ENCODE data around the gene ZNF365.
A peak's percentile ranks its signal among the peaks of the same experiment; 100 is the strongest.

ZNF365 gene

GRCh38 chr10:62379394-62379793 lies 5.2 kb downstream of the ZNF365 start:
- TF ChIP-seq REST (IDR thresholded peaks at IDR 0.05; ENCODE audit: insufficient read depth in 1 of 2, low read depth in 2 of 2, low read length in 2 of 2): 0 out of 4 replicates have a peak, but pooled peaks of 1 of the 2 experiments have one; percentile 29
- TF ChIP-seq POLR2AphosphoS5 (IDR thresholded peaks at IDR 0.05; ENCODE audit: low read depth, low read length): no peak

GRCh38 chr10:62380016-62380415 lies 5.8 kb downstream of the ZNF365 start:
- no peak for TF ChIP-seq TAF1 (IDR thresholded peaks at IDR 0.05; ENCODE audit: borderline replicate concordance, insufficient read depth, low read length)
- no peak for TF ChIP-seq SIN3A (IDR thresholded peaks at IDR 0.05; ENCODE audit: borderline replicate concordance, insufficient read depth, low read length)
- TF ChIP-seq FOXP2 (optimal IDR thresholded peaks at IDR 0.05; ENCODE audit: borderline replicate concordance, extremely low read depth, extremely low read length, insufficient read depth): no peak
- no peak for TF ChIP-seq POLR2AphosphoS5 (IDR thresholded peaks at IDR 0.05; ENCODE audit: low read depth, low read length)
- TF ChIP-seq REST (IDR thresholded peaks at IDR 0.05; ENCODE audit: insufficient read depth in 1 of 2, low read depth in 2 of 2, low read length in 2 of 2): no peak

GRCh38 chr10:62381385-62382102 lies 7.4 kb downstream of the ZNF365 start:
- TF ChIP-seq FOXP2 (optimal IDR thresholded peaks at IDR 0.05; ENCODE audit: borderline replicate concordance, extremely low read depth, extremely low read length, insufficient read depth) (no peak), REST (IDR thresholded peaks at IDR 0.05; ENCODE audit: insufficient read depth in 1 of 2, low read depth in 2 of 2, low read length in 2 of 2) (no peak), POLR2AphosphoS5 (IDR thresholded peaks at IDR 0.05; ENCODE audit: low read depth, low read length) (no peak), SIN3A (IDR thresholded peaks at IDR 0.05; ENCODE audit: borderline replicate concordance, insufficient read depth, low read length) (no peak), TAF1 (IDR thresholded peaks at IDR 0.05; ENCODE audit: borderline replicate concordance, insufficient read depth, low read length) (no peak)

GRCh38 chr10:62382831-62383230 lies 8.7 kb downstream of the ZNF365 start:
- TF ChIP-seq REST (IDR thresholded peaks at IDR 0.05; ENCODE audit: insufficient read depth in 1 of 2, low read depth in 2 of 2, low read length in 2 of 2): no peak
- no peak for TF ChIP-seq SIN3A (IDR thresholded peaks at IDR 0.05; ENCODE audit: borderline replicate concordance, insufficient read depth, low read length)
- no peak for TF ChIP-seq FOXP2 (optimal IDR thresholded peaks at IDR 0.05; ENCODE audit: borderline replicate concordance, extremely low read depth, extremely low read length, insufficient read depth)

GRCh38 chr10:62384057-62384446 lies 9.9 kb downstream of the ZNF365 start:
- TF ChIP-seq SIN3A (IDR thresholded peaks at IDR 0.05; ENCODE audit: borderline replicate concordance, insufficient read depth, low read length) (no peak), FOXP2 (optimal IDR thresholded peaks at IDR 0.05; ENCODE audit: borderline replicate concordance, extremely low read depth, extremely low read length, insufficient read depth) (no peak), POLR2AphosphoS5 (IDR thresholded peaks at IDR 0.05; ENCODE audit: low read depth, low read length) (no peak), TAF1 (IDR thresholded peaks at IDR 0.05; ENCODE audit: borderline replicate concordance, insufficient read depth, low read length) (no peak), REST (IDR thresholded peaks at IDR 0.05; ENCODE audit: insufficient read depth in 1 of 2, low read depth in 2 of 2, low read length in 2 of 2) (no peak)
